ENCODE measurements around the gene TNNI3. TPM values are rescaled to one million over a fixed set of nuclear protein-coding genes. Genes with fewer than 3 reads are reported as not detected.

Gene TNNI3
- total and polyA plus RNA-seq, 4 donors = 1.2 to 4.8 (median 3.3) TPM

DNA sequence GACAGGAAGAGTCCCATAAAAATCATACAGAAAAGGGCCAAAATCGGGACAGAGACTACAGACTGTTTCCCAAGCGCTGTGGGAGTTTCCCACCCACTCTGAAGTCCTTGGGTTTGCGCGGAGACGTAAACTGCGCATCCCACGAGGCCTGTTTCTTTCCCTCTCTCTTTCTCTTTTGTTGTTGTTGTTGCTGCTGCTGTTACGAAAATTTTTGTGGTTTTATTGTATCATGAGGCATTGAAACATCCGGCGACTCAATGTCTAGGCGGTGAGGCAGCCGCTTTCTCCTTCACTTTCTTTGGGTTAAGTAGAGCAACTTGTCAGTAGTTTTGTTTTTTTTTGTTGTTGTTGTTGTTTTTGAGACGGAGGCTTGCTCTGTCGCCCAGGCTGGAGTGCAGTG lies 38.5 kb downstream of the TNNI3 start:
- TF ChIP-seq, protein P1, sequence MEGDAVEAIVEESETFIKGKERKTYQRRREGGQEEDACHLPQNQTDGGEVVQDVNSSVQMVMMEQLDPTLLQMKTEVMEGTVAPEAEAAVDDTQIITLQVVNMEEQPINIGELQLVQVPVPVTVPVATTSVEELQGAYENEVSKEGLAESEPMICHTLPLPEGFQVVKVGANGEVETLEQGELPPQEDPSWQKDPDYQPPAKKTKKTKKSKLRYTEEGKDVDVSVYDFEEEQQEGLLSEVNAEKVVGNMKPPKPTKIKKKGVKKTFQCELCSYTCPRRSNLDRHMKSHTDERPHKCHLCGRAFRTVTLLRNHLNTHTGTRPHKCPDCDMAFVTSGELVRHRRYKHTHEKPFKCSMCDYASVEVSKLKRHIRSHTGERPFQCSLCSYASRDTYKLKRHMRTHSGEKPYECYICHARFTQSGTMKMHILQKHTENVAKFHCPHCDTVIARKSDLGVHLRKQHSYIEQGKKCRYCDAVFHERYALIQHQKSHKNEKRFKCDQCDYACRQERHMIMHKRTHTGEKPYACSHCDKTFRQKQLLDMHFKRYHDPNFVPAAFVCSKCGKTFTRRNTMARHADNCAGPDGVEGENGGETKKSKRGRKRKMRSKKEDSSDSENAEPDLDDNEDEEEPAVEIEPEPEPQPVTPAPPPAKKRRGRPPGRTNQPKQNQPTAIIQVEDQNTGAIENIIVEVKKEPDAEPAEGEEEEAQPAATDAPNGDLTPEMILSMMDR (IDR thresholded peaks at IDR 0.05; ENCODE audit: control extremely low read depth, extremely low read depth) = no peak
- H3K27me3 ChIP-seq (ENCODE audit: control insufficient read depth in 3 of 3, insufficient read depth in 3 of 3, low read length in 2 of 3) = peaks cover 0 to 5% (median 0%) of the 10 kb centered on the region in 3 donors
- no peaks in the 10 kb centered on the region for H3K36me3 ChIP-seq (ENCODE audit: control insufficient read depth in 4 of 4, insufficient read depth in 4 of 4, low read length in 4 of 4)
- ATAC-seq (ENCODE audit: insufficient read depth, low FRiP score) (no peak), DNase-seq (no peak)
- no peaks in the 10 kb centered on the region for H3K9me3 ChIP-seq (ENCODE audit: control insufficient read depth in 4 of 4, insufficient read depth in 3 of 4, low read length in 3 of 4)
- H3K27ac ChIP-seq (ENCODE audit: low read depth in 1 of 2, low read length in 1 of 2) = no peak overlapping the region
- H3K4me1 ChIP-seq (ENCODE audit: control insufficient read depth in 5 of 5, insufficient read depth in 5 of 5, low read length in 5 of 5) = peaks cover 7 to 21% (median 12%) of the 10 kb centered on the region in 5 donors
- no peak overlapping the region for H3K9ac ChIP-seq (ENCODE audit: insufficient read depth in 1 of 2, low read length in 2 of 2)
- H3K4me3 ChIP-seq = no peak overlapping the region
- 61 to 78% methylated on average over 14 of the region's 14 CpGs for WGBS, 2 donors

DNA sequence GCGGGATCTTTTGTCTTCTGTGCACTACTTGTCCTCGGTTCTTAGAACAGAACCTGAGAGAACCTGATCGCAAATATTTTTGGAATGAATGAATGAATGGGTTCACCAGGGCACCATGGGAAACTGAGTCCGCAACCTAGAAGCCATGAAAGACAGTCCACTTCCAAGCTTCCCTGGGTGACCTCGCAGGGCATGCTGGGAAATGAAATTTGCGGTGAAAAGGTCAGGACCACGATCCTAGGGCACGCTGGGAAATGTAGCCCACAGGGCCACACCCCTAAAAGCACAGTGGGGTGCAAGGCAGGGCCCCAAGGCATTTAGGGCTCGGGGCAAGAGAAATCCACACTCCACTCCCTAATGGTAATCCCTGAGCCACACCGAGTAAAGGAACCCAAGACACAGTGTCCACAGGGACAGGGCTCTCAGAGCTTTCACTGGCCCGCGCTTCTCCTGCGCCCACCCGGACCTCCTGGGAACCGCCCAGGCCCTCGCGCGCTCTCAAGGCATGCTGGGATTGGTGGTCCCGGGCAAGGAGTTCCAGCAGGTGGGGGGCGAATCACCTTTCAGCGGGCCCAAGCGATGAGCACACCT lies 39.0 kb downstream of the TNNI3 start:
- peak overlapping the region in 1 of 2 donors; percentile 72 for H3K27ac ChIP-seq (ENCODE audit: low read depth in 1 of 2, low read length in 1 of 2)
- ATAC-seq (ENCODE audit: insufficient read depth, low FRiP score) = peak; percentile 7
- H3K9ac ChIP-seq (ENCODE audit: insufficient read depth in 1 of 2, low read length in 2 of 2) = peak overlapping the region; percentile 26 to 48

DNA sequence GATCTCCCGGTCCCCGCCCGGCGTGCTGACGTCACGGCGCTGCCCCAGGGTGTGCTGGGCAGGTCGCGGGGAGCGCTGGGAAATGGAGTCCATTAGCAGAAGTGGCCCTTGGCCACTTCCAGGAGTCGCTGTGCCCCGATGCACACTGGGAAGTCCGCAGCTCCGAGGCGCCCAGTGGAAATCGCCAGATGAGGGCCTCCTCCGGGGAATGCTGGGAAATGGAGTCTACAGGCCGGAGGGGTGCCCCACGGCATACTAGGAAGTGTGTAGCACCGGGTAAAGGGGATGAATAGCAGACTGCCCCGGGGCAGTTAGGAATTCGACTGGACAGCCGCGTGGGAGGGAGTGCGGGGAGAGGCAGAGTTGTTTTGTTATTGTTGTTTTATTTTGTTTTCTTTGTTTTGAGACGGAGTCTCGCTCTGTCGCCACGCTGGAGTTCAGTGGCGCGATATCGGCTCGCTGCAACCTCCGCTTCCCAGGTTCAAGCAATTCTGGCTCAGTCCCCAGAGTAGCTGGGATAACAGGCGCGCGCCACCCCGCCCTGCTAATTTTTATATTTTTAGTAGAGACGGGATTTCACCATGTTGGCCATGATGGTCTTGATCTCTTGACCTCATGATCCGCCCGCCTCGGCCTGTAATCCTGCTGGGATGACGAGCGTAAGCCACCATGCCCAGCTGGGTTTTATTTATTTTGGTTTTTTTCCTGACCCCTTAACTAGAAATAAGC lies 39.7 kb downstream of the TNNI3 start:
- Histone ChIP-seq H3K27me3 (ENCODE audit: control insufficient read depth in 3 of 3, insufficient read depth in 3 of 3, low read length in 2 of 3) (peaks cover 0 to 2% (median 0%) of the 10 kb centered on the region in 3 donors), H3K27ac (ENCODE audit: low read depth in 1 of 2, low read length in 1 of 2) (peak overlapping the region; percentile 72), H3K4me3 (peak overlapping the region; percentile 30), H3K9me3 (ENCODE audit: control insufficient read depth in 4 of 4, insufficient read depth in 3 of 4, low read length in 3 of 4) (no peaks in the 10 kb centered on the region), H3K9ac (ENCODE audit: insufficient read depth in 1 of 2, low read length in 2 of 2) (peak overlapping the region; percentile 48 to 76), H3K36me3 (ENCODE audit: control insufficient read depth in 4 of 4, insufficient read depth in 4 of 4, low read length in 4 of 4) (no peaks in the 10 kb centered on the region), H3K4me1 (ENCODE audit: control insufficient read depth in 5 of 5, insufficient read depth in 5 of 5, low read length in 5 of 5) (peaks cover 10 to 30% (median 22%) of the 10 kb centered on the region in 5 donors)
- peak; percentile 92 for ATAC-seq (ENCODE audit: insufficient read depth, low FRiP score)
- WGBS, 2 donors = 1% methylated on average over 44 of the region's 44 CpGs
- TF ChIP-seq, protein P1 (IDR thresholded peaks at IDR 0.05; ENCODE audit: control extremely low read depth, extremely low read depth) = no peak
- DNase-seq = peak; percentile 99

More for the DNA sequence above, 39.0 kb downstream of the TNNI3 start:
- H3K36me3 ChIP-seq (ENCODE audit: control insufficient read depth in 4 of 4, insufficient read depth in 4 of 4, low read length in 4 of 4) = no peaks in the 10 kb centered on the region
- H3K4me3 ChIP-seq = no peak overlapping the region
- peaks cover 0 to 2% (median 0%) of the 10 kb centered on the region in 3 donors for H3K27me3 ChIP-seq (ENCODE audit: control insufficient read depth in 3 of 3, insufficient read depth in 3 of 3, low read length in 2 of 3)
- H3K4me1 ChIP-seq (ENCODE audit: control insufficient read depth in 5 of 5, insufficient read depth in 5 of 5, low read length in 5 of 5) = peaks cover 9 to 24% (median 16%) of the 10 kb centered on the region in 5 donors
- H3K9me3 ChIP-seq (ENCODE audit: control insufficient read depth in 4 of 4, insufficient read depth in 3 of 4, low read length in 3 of 4) = no peaks in the 10 kb centered on the region
- TF ChIP-seq, protein P1 (IDR thresholded peaks at IDR 0.05; ENCODE audit: control extremely low read depth, extremely low read depth) = no peak
- 17 to 27% methylated on average over 22 of the region's 22 CpGs for WGBS, 2 donors
- peak in 2 of 3 donors; percentile 44 to 50 for DNase-seq

Measured in lung (tissue), 12 donors.